Measurements from ENCODE around the gene MPZL3. TPM values are rescaled to one million over a fixed set of nuclear protein-coding genes. Genes with fewer than 3 reads are reported as not detected.

MPZL3 gene
- total and polyA plus RNA-seq, 7 donors, result 0.16 to 6.2 (median 0.55) TPM

DNA sequence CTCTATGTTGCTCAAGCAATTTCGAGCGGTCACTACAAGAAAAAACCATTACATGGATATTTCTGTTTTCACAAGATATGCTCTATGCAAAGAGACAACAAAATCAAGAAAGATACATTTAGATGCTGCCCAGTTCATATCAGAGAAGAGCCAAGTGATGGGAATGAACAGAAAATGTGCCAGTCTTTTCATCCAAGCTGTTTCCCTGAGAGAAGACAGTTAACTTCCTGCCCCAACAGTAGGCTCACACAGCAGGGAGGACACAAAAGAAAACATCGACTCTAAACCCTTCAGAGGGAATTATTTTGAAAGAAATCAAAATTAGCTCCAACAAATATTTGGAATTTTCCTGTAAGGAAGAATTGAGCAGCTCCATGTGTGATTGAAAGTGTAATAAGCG lies 39.0 kb downstream of the MPZL3 start:
- DNase-seq, result no peak
- H3K4me3 ChIP-seq, result no peak overlapping the region
- peaks cover 0 to 15% (median 0%) of the 10 kb centered on the region in 3 donors for H3K27me3 ChIP-seq
- TF ChIP-seq POLR2A (IDR thresholded peaks at IDR 0.05), result no peak
- TF ChIP-seq EP300 (IDR thresholded peaks at IDR 0.05), result no peak
- no peak for TF ChIP-seq POLR2AphosphoS5 (IDR thresholded peaks at IDR 0.05)
- no peak for TF ChIP-seq CTCF (IDR thresholded peaks at IDR 0.05)
- no peaks in the 10 kb centered on the region for H3K36me3 ChIP-seq
- intact Hi-C loops (cut with DNase I), result no loop called here
- H3K9me3 ChIP-seq, result no peaks in the 10 kb centered on the region
- WGBS, 2 donors, result 76 to 79% methylated on average over 4 of the region's 4 CpGs
- H3K4me1 ChIP-seq, result no peaks in the 10 kb centered on the region
- no peak overlapping the region for H3K27ac ChIP-seq

GRCh38 chr11:118212781-118213191 lies 39.4 kb downstream of the MPZL3 start:
- H3K4me3 ChIP-seq, result no peak overlapping the region
- H3K27ac ChIP-seq, result no peak overlapping the region
- no peaks in the 10 kb centered on the region for H3K4me1 ChIP-seq
- H3K36me3 ChIP-seq, result no peaks in the 10 kb centered on the region
- no peak for DNase-seq
- intact Hi-C loops (cut with DNase I), result no loop called here
- TF ChIP-seq EP300 (IDR thresholded peaks at IDR 0.05), result no peak
- TF ChIP-seq CTCF (IDR thresholded peaks at IDR 0.05), result no peak
- TF ChIP-seq POLR2A (IDR thresholded peaks at IDR 0.05), result no peak
- no peak for TF ChIP-seq POLR2AphosphoS5 (IDR thresholded peaks at IDR 0.05)
- no peaks in the 10 kb centered on the region for H3K9me3 ChIP-seq
- WGBS, 2 donors, result 61 to 70% methylated on average over 2 of the region's 2 CpGs
- H3K27me3 ChIP-seq, result peaks cover 0 to 14% (median 0%) of the 10 kb centered on the region in 3 donors

DNA sequence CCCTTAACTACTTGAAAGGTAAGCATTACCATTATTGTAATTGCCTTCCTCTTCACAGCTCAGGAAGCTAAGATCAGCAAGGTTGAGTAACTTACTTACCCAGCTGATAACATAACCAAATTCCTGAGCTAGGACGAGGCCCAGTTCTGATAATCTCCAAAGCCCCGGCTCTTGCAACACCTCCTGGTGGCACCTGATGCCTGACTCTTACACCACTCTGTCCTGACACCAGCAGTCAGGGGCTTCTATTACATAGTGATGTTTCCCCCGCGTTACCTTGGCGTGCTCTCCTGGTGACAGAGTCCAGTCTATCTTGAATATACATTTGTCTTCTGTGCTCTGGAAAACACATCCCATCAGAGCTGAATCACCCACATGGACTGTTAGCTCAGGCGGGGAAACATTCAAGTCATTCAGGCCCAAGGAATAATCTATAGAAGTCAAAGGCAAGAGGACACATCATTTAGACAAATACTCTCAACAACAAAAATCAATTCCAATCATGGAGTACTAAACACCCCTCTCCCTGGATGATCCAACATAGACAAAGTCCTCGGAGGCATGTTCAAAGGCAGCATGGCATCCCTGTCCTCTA lies 39.9 kb downstream of the MPZL3 start:
- Histone ChIP-seq H3K27me3 (peaks cover 0 to 14% (median 0%) of the 10 kb centered on the region in 3 donors), H3K9me3 (no peaks in the 10 kb centered on the region), H3K27ac (no peak overlapping the region), H3K4me1 (no peaks in the 10 kb centered on the region), H3K36me3 (no peaks in the 10 kb centered on the region), H3K4me3 (no peak overlapping the region)
- intact Hi-C loops (cut with DNase I), result no loop called here
- WGBS, 2 donors, result 84 to 85% methylated on average over 7 of the region's 7 CpGs
- TF ChIP-seq EP300 (IDR thresholded peaks at IDR 0.05) (no peak), CTCF (IDR thresholded peaks at IDR 0.05) (no peak), POLR2A (IDR thresholded peaks at IDR 0.05) (no peak), POLR2AphosphoS5 (IDR thresholded peaks at IDR 0.05) (no peak)
- no peak for DNase-seq

DNA sequence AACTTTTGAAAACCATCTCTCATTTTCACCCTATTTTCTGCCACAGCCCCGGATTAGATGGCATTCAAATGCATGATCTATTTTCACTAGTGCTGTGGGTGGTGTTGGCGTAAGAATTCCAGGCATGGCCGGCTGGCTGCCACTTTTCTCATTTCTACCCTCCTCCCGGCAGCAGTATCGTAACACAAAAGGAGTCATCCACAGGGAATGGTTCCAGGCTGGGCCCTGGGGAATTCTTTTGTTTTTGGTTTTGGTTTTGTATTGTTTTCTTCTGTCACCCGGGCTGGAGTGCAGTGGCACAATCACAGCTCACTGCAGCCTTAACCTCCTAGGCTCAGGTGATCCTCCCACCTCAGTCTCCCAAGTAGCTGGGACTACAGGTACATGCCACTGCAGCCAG lies 41.2 kb downstream of the MPZL3 start:
- H3K4me1 ChIP-seq, result no peaks in the 10 kb centered on the region
- intact Hi-C loops (cut with DNase I), result no loop called here
- 73 to 74% methylated on average over 6 of the region's 6 CpGs for WGBS, 2 donors
- no peak for DNase-seq
- peaks cover 0 to 14% (median 0%) of the 10 kb centered on the region in 3 donors for H3K27me3 ChIP-seq
- H3K27ac ChIP-seq, result no peak overlapping the region
- H3K4me3 ChIP-seq, result no peak overlapping the region
- no peak for TF ChIP-seq POLR2A (IDR thresholded peaks at IDR 0.05)
- H3K36me3 ChIP-seq, result no peaks in the 10 kb centered on the region
- no peaks in the 10 kb centered on the region for H3K9me3 ChIP-seq

DNA sequence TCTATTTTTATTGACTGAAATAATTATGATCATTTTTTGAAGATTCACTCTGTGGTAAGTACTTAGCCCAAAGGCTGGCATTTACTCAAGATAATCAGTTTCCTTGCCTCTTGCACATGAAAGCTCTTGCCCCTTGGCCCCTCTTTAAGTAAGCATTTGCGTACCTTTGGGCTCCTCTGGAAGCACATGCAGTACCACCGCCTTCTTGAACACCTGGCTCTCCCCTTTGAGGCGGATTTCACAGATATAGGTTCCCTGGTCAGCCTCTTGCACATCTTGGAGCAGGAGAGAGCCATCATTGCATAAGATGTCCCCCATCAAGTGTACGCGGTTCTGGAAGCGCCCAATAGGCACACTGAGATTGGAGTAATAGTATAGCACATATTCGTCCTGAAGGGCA lies 41.8 kb downstream of the MPZL3 start:
- 96% methylated on average over 7 of the region's 7 CpGs for WGBS, 2 donors
- Histone ChIP-seq H3K36me3 (no peaks in the 10 kb centered on the region), H3K4me3 (no peak overlapping the region), H3K4me1 (no peaks in the 10 kb centered on the region), H3K27me3 (peaks cover 0 to 14% (median 0%) of the 10 kb centered on the region in 3 donors), H3K9me3 (no peaks in the 10 kb centered on the region), H3K27ac (no peak overlapping the region)
- intact Hi-C loops (cut with DNase I), result no loop called here
- TF ChIP-seq CTCF (IDR thresholded peaks at IDR 0.05), result no peak
- no peak for TF ChIP-seq EP300 (IDR thresholded peaks at IDR 0.05)
- TF ChIP-seq POLR2AphosphoS5 (IDR thresholded peaks at IDR 0.05), result no peak
- no peak for TF ChIP-seq POLR2A (IDR thresholded peaks at IDR 0.05)
- DNase-seq, result no peak
